Measurements from ENCODE around the gene CD38.
"Not testable (repeated sequence)": the region's sequence is repeated elsewhere in the genome, so short reads cannot be mapped to it uniquely, and the experiment has no call there.

CD38 gene

DNA sequence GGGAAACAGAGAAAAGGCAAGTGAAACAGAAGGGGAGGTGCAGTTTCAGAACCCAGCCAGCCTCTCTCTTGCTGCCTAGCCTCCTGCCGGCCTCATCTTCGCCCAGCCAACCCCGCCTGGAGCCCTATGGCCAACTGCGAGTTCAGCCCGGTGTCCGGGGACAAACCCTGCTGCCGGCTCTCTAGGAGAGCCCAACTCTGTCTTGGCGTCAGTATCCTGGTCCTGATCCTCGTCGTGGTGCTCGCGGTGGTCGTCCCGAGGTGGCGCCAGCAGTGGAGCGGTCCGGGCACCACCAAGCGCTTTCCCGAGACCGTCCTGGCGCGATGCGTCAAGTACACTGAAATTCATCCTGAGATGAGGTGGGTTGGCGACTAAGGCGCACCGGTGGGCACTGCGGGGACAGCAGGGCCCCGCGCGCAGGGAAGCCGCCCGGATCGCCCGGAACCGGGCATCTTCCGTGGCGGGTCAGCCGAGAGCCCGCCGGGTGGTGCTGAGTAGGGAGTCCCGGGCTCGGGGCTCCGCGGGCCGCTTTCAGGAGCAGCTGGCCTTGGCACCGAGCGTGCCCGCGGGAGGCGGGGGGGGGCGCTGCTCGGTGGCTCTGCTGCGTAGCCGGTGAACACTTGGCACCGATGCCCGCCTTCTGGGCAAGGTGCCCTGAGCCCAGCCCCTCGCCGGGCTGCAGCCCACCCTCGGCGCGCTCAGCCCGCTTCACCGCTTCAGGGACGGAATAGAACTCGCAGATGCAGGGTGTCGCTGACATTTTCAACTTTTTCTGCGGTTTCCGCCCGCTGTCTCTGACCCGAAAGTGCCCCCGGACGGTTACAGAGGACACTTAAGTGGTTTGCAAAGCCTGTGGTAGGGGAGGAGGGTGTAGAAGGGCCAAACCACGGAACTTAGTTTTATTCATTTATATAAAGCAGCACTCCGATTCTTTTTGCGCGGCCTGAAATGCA lies at the start of gene CD38:
CD38 (plus strand) TSS at position 40 of the 953 bp plus-strand sequence; CDS start at position 127, 87 bp downstream.
- H3K27me3 Mint-ChIP-seq = peaks cover 2% of the 10 kb centered on the region
- H3K4me1 Mint-ChIP-seq (ENCODE audit: low read depth) = peaks cover 42% of the 10 kb centered on the region
- intact Hi-C loops (cut with micrococcal nuclease) = no loop called here
- peak within 1 kb of the TSS; percentile 72 for H3K27ac Mint-ChIP-seq
- H3K9me3 Mint-ChIP-seq = no peaks in the 10 kb centered on the region
- no peaks in the 10 kb centered on the region for H3K36me3 Mint-ChIP-seq (ENCODE audit: low read depth)
- H3K4me3 Mint-ChIP-seq = peak within 1 kb of the TSS; percentile 90

DNA sequence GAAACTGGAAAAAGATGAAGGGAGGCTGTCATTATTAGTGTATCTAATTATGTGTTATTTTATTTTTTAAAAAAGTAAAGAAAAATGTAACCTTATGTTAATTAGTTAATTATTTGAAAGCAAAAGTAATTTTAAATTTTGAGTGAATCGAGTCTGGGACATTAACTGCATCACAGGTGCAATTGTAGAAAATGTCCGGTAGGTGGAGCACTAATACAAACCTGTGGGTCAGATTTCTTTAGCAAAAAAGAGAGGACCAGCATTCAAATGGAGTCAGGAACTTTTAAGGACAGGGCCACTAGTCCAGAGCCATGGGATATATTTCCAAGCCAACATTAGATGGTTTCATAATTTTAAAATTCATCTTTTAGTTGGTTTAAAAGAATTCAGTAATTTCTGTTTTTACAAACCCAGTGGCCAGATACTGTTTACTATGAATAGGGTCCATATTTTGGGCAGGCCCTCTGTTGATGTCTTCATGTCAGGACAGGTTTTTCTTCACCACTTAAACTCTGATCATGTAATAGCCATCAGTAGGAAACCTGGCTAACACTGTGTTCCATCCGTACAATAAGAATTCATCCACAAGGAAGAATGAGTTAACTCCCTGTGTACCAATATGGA lies 48.1 kb upstream of the CD38 start:
- Mint-ChIP-seq H3K4me1 (ENCODE audit: low read depth) (peaks cover 5% of the 10 kb centered on the region), H3K36me3 (ENCODE audit: low read depth) (peaks cover 42% of the 10 kb centered on the region), H3K27ac (no peak overlapping the region), H3K27me3 (no peaks in the 10 kb centered on the region), H3K9me3 (peaks cover 12% of the 10 kb centered on the region), H3K4me3 (no peak overlapping the region)
- intact Hi-C loops (cut with micrococcal nuclease) = loop anchor here (1.0 to 10.0 kb wide), 3 partner anchors 155 to 271 kb away; no protein-coding TSS in a partner anchor

DNA sequence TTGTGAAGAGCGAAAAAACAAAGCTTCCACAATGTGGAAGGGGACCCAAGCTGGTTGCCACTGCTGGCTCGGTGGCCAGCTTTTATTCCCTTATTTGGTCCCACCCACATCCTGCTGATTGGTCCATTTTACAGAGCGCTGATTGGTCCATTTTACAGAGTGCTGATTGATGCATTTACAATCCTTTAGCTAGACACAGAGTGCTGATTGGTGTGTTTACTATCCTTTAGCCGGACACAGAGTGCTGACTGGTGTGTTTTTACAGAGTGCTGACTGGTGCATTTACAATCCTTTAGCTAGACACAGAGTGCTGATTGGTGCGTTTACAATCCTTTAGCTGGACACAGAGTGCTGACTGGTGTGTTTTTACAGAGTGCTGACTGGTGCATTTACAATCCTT lies 45.1 kb upstream of the CD38 start:
- H3K27me3 Mint-ChIP-seq; H3K4me1 Mint-ChIP-seq (ENCODE audit: low read depth); H3K27ac Mint-ChIP-seq; H3K4me3 Mint-ChIP-seq; intact Hi-C loops (cut with micrococcal nuclease): not testable (repeated sequence)
- Mint-ChIP-seq H3K36me3 (ENCODE audit: low read depth) (peaks cover 34% of the 10 kb centered on the region), H3K9me3 (peaks cover 12% of the 10 kb centered on the region)

DNA sequence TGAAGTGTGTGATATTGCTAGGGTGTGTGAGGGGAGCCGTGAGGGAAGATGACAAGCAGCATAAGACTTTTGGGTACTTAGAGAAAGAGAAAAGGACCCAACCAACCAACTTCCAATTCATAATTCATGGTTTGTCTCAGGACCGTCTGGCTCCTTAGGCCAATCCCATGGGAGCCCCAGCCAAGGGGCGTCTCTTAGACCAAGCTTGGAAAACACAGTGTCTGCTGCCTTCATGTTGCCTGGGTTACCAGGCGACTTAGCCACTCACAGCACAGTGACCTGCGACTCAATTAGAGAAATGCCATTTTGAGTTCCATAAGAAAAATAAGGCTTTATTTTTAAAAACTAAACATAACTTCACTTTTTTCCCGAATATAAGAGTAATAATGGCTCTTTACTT lies 42.6 kb upstream of the CD38 start:
- Mint-ChIP-seq H3K36me3 (ENCODE audit: low read depth) (peaks cover 39% of the 10 kb centered on the region), H3K27ac (no peak overlapping the region), H3K27me3 (no peaks in the 10 kb centered on the region), H3K4me1 (ENCODE audit: low read depth) (peaks cover 5% of the 10 kb centered on the region), H3K4me3 (no peak overlapping the region), H3K9me3 (peaks cover 19% of the 10 kb centered on the region)
- intact Hi-C loops (cut with micrococcal nuclease) = no loop called here

- Mint-ChIP-seq H3K27me3 (no peaks in the 10 kb centered on the region), H3K27ac (no peak overlapping the region), H3K4me1 (ENCODE audit: low read depth) (peaks cover 5% of the 10 kb centered on the region), H3K36me3 (ENCODE audit: low read depth) (peaks cover 34% of the 10 kb centered on the region), H3K9me3 (peaks cover 29% of the 10 kb centered on the region), H3K4me3 (no peak overlapping the region)
- intact Hi-C loops (cut with micrococcal nuclease) = no loop called here
Observed at GRCh38 chr4:15736514-15737050, 41.5 kb upstream of the CD38 start.

GRCh38 chr4:15737255-15737654 lies 40.9 kb upstream of the CD38 start:
- peaks cover 5% of the 10 kb centered on the region for H3K4me1 Mint-ChIP-seq (ENCODE audit: low read depth)
- peaks cover 39% of the 10 kb centered on the region for H3K36me3 Mint-ChIP-seq (ENCODE audit: low read depth)
- no peak overlapping the region for H3K27ac Mint-ChIP-seq
- no peak overlapping the region for H3K4me3 Mint-ChIP-seq
- intact Hi-C loops (cut with micrococcal nuclease) = no loop called here
- no peaks in the 10 kb centered on the region for H3K27me3 Mint-ChIP-seq
- H3K9me3 Mint-ChIP-seq = peaks cover 35% of the 10 kb centered on the region

- H3K27ac Mint-ChIP-seq = no peak overlapping the region
Observed at GRCh38 chr4:15738877-15739276, 39.3 kb upstream of the CD38 start.

GRCh38 chr4:15740764-15741404 lies 37.2 kb upstream of the CD38 start:
- H3K4me3 Mint-ChIP-seq = no peak overlapping the region
- no peaks in the 10 kb centered on the region for H3K27me3 Mint-ChIP-seq
- intact Hi-C loops (cut with micrococcal nuclease) = no loop called here
- H3K36me3 Mint-ChIP-seq (ENCODE audit: low read depth) = peaks cover 30% of the 10 kb centered on the region
- peaks cover 32% of the 10 kb centered on the region for H3K9me3 Mint-ChIP-seq
- H3K27ac Mint-ChIP-seq = no peak overlapping the region
- H3K4me1 Mint-ChIP-seq (ENCODE audit: low read depth) = no peaks in the 10 kb centered on the region

More at GRCh38 chr4:15738877-15739276, 39.3 kb upstream of the CD38 start:
- Mint-ChIP-seq H3K27me3 (no peaks in the 10 kb centered on the region), H3K9me3 (peaks cover 31% of the 10 kb centered on the region), H3K4me1 (ENCODE audit: low read depth) (peaks cover 5% of the 10 kb centered on the region), H3K36me3 (ENCODE audit: low read depth) (peaks cover 30% of the 10 kb centered on the region), H3K4me3 (no peak overlapping the region)
- intact Hi-C loops (cut with micrococcal nuclease) = no loop called here

- H3K27me3 Mint-ChIP-seq = no peaks in the 10 kb centered on the region
- peaks cover 23% of the 10 kb centered on the region for H3K36me3 Mint-ChIP-seq (ENCODE audit: low read depth)
- no peak overlapping the region for H3K4me3 Mint-ChIP-seq
- H3K4me1 Mint-ChIP-seq (ENCODE audit: low read depth) = no peaks in the 10 kb centered on the region
- H3K9me3 Mint-ChIP-seq = peaks cover 40% of the 10 kb centered on the region
- no peak overlapping the region for H3K27ac Mint-ChIP-seq
- intact Hi-C loops (cut with micrococcal nuclease) = no loop called here
Observed at GRCh38 chr4:15742083-15742582, 36.0 kb upstream of the CD38 start.

- Mint-ChIP-seq H3K4me3 (no peak overlapping the region), H3K27me3 (no peaks in the 10 kb centered on the region), H3K9me3 (peaks cover 40% of the 10 kb centered on the region), H3K4me1 (ENCODE audit: low read depth) (no peaks in the 10 kb centered on the region), H3K27ac (no peak overlapping the region), H3K36me3 (ENCODE audit: low read depth) (peaks cover 23% of the 10 kb centered on the region)
- intact Hi-C loops (cut with micrococcal nuclease) = no loop called here
Observed at GRCh38 chr4:15742637-15743036, 35.5 kb upstream of the CD38 start.

- Mint-ChIP-seq H3K27ac (no peak overlapping the region), H3K4me1 (ENCODE audit: low read depth) (no peaks in the 10 kb centered on the region)
Observed at GRCh38 chr4:15744016-15744545, 34.0 kb upstream of the CD38 start.

DNA sequence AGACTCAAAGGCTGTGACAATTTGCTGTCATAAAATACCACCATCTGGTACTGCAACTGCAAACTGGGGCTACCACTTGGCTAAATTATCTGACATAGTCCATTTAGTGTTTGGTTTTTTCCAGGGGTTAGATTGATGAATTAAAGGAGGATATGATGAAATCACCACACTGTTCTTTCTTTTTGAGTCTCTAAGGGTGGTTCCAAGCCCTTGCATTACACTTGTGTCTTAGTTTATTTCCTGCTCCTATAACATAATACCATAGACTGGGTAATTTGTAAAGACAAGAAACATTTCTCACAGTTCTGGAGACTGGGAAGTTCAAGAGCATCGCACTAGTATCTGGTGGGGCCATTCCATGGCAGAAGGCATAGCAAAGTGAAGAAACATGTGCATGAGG lies 32.0 kb upstream of the CD38 start:
- Mint-ChIP-seq H3K36me3 (ENCODE audit: low read depth) (peaks cover 12% of the 10 kb centered on the region), H3K4me1 (ENCODE audit: low read depth) (no peaks in the 10 kb centered on the region), H3K4me3 (no peak overlapping the region), H3K27ac (no peak overlapping the region), H3K27me3 (no peaks in the 10 kb centered on the region), H3K9me3 (peaks cover 33% of the 10 kb centered on the region)
- intact Hi-C loops (cut with micrococcal nuclease) = no loop called here

More at GRCh38 chr4:15744016-15744545, 34.0 kb upstream of the CD38 start:
- Mint-ChIP-seq H3K4me3 (no peak overlapping the region), H3K36me3 (ENCODE audit: low read depth) (peaks cover 23% of the 10 kb centered on the region), H3K9me3 (peaks cover 40% of the 10 kb centered on the region), H3K27me3 (no peaks in the 10 kb centered on the region)
- intact Hi-C loops (cut with micrococcal nuclease) = no loop called here

DNA sequence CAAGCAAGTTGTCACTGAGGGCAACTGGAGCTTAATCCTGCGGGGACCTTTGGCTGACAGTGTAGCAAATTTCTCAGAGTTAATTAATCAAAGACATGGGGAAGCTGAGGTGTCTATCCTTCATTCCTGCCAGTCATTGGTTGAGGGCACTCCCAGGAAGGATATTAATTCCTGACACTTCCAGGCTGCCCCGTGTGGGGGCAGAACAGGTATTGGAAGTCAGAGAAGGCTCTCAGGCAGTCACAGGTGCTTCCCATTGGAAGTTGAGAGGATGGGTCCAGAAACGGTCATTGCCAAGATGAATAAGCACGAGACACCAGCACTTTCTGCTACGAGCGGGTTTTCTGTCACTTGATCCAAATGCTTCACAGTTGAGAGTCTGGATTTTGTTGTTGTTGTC lies 29.1 kb upstream of the CD38 start:
- intact Hi-C loops (cut with micrococcal nuclease) = no loop called here
- Mint-ChIP-seq H3K4me1 (ENCODE audit: low read depth) (peaks cover 5% of the 10 kb centered on the region), H3K36me3 (ENCODE audit: low read depth) (no peaks in the 10 kb centered on the region), H3K4me3 (no peak overlapping the region), H3K9me3 (peaks cover 17% of the 10 kb centered on the region), H3K27ac (no peak overlapping the region), H3K27me3 (no peaks in the 10 kb centered on the region)

Measured in dendritic cell treated with granulocyte-macrophage colony-stimulating factor and Interleukin-4, amounts not matched to agents 40 ng/mL and 50 ng/mL, for 4 days (primary cell).